ENCODE measurements around the gene SLC39A11. TPM values are rescaled to one million over a fixed set of nuclear protein-coding genes. Genes with fewer than 3 reads are reported as not detected.
"Not testable (repeated sequence)": the region's sequence is repeated elsewhere in the genome, so short reads cannot be mapped to it uniquely, and the experiment has no call there.

The SLC39A11 gene
- total RNA-seq, 1 donor from 2014 or later: 26.9 TPM

GRCh38 chr17:72846399-72846798 is 246.1 kb downstream of the SLC39A11 start:
- intact Hi-C loops (cut with micrococcal nuclease): no loop called here

- intact Hi-C loops (cut with micrococcal nuclease): no loop called here
These were observed 248.9 kb downstream of the SLC39A11 start for GRCh38 chr17:72843591-72843990.

GRCh38 chr17:72840019-72840418 is 252.5 kb downstream of the SLC39A11 start:
- intact Hi-C loops (cut with micrococcal nuclease): no loop called here

- intact Hi-C loops (cut with micrococcal nuclease): no loop called here
These were observed 253.3 kb downstream of the SLC39A11 start for GRCh38 chr17:72839131-72839725.

- intact Hi-C loops (cut with micrococcal nuclease): no loop called here
These were observed 253.9 kb downstream of the SLC39A11 start for GRCh38 chr17:72838581-72838980.

- intact Hi-C loops (cut with micrococcal nuclease): no loop called here
These were observed 254.4 kb downstream of the SLC39A11 start for GRCh38 chr17:72838068-72838467.

- intact Hi-C loops (cut with micrococcal nuclease): no loop called here
These were observed 255.2 kb downstream of the SLC39A11 start for GRCh38 chr17:72837335-72837734.

- intact Hi-C loops (cut with micrococcal nuclease): no loop called here
These were observed 259.2 kb downstream of the SLC39A11 start for GRCh38 chr17:72833128-72833765.

GRCh38 chr17:72832306-72832705 is 260.2 kb downstream of the SLC39A11 start:
- intact Hi-C loops (cut with micrococcal nuclease): no loop called here

- intact Hi-C loops (cut with micrococcal nuclease): no loop called here
These were observed 262.6 kb downstream of the SLC39A11 start for GRCh38 chr17:72829883-72830282.

- intact Hi-C loops (cut with micrococcal nuclease): no loop called here
These were observed 265.9 kb downstream of the SLC39A11 start for GRCh38 chr17:72826602-72827001.

- intact Hi-C loops (cut with micrococcal nuclease): not testable (repeated sequence)
These were observed 266.4 kb downstream of the SLC39A11 start for GRCh38 chr17:72826059-72826458.

- intact Hi-C loops (cut with micrococcal nuclease): no loop called here
These were observed 267.3 kb downstream of the SLC39A11 start for GRCh38 chr17:72825218-72825617.

- intact Hi-C loops (cut with micrococcal nuclease): not testable (repeated sequence)
These were observed 268.2 kb downstream of the SLC39A11 start for GRCh38 chr17:72824267-72824666.

GRCh38 chr17:72822358-72823023 is 270.0 kb downstream of the SLC39A11 start:
- intact Hi-C loops (cut with micrococcal nuclease): no loop called here

- intact Hi-C loops (cut with micrococcal nuclease): no loop called here
These were observed 276.1 kb downstream of the SLC39A11 start for GRCh38 chr17:72816406-72816805.

- intact Hi-C loops (cut with micrococcal nuclease): no loop called here
These were observed 279.0 kb downstream of the SLC39A11 start for GRCh38 chr17:72813481-72813880.

- intact Hi-C loops (cut with micrococcal nuclease): no loop called here
These were observed 279.7 kb downstream of the SLC39A11 start for GRCh38 chr17:72812823-72813222.

GRCh38 chr17:72811976-72812687 is 280.4 kb downstream of the SLC39A11 start:
- intact Hi-C loops (cut with micrococcal nuclease): no loop called here

GRCh38 chr17:72810991-72811508 is 281.4 kb downstream of the SLC39A11 start:
- intact Hi-C loops (cut with micrococcal nuclease): no loop called here

- intact Hi-C loops (cut with micrococcal nuclease): no loop called here
These were observed 286.5 kb downstream of the SLC39A11 start for GRCh38 chr17:72806011-72806410.
